22Rv1 (cell line): ENCODE measurements around the gene EIF2S2.

Experiments used
- H3K27ac ChIP-seq: fragments of 450-650 bp; 2 replicates; pipeline ENCODE4 v1.5.1; 2017
- CTCF ChIP-seq: fragments of 450-650 bp; IDR thresholded peaks from 2 replicates; pipeline ENCODE4 v1.5.1; 2017; ENCODE audit warnings: mild to moderate bottlenecking
- ZFX ChIP-seq: fragments of 450-650 bp; IDR thresholded peaks from 2 replicates; pipeline ENCODE4 v1.6.1; 2017; ENCODE audit warnings: antibody characterized with exemption, borderline replicate concordance

Gene EIF2S2

GRCh38 chr20:34091637-34092200 lies 20.3 kb downstream of the EIF2S2 start:
- no peak overlapping the region for H3K27ac ChIP-seq
- TF ChIP-seq CTCF (no peak), ZFX (no peak)

DNA sequence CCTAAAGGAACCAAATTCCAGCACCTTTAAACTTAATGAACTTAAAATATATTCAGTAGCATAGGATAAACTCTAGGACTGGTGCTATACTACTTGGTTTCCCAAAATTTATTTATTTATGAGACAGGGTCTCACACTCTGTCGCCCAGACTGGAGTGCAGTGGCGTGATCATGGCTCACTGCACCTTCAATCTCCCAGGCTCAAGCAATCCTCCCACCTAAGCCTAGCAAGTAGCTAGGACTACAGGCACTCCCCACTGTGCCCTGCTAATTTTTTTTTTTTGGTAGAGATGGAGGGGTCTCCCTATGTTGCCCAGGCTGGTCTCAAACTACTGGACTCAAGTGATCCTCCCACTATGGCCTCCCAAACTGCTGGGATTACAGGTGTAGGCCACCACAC lies 21.4 kb downstream of the EIF2S2 start:
- H3K27ac ChIP-seq = peak overlapping the region; percentile 26; the same call in 1 of the 2 replicates
- TF ChIP-seq CTCF (no peak), ZFX (no peak)

- peak overlapping the region; percentile 26 for H3K27ac ChIP-seq
- TF ChIP-seq ZFX (no peak), CTCF (no peak)
Observed at GRCh38 chr20:34089655-34090345, 22.2 kb downstream of the EIF2S2 start.

DNA sequence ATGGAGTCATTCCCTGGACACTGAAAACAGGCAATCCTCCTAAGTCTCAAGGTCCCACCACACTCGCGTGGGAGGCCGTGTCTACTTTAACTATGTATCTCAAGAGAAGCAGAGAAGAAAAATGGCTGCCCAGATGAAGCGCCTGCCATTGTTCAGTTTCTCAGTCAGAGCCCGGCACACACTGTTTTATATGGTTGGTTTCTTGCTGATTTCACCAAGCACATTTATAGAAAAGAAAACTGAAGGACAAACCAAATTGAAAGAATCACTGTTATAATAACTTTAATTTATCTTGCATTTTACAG lies 22.9 kb downstream of the EIF2S2 start:
- peak overlapping the region; percentile 26; the same call in 1 of the 2 replicates for H3K27ac ChIP-seq
- TF ChIP-seq CTCF = no peak
- TF ChIP-seq ZFX = no peak

DNA sequence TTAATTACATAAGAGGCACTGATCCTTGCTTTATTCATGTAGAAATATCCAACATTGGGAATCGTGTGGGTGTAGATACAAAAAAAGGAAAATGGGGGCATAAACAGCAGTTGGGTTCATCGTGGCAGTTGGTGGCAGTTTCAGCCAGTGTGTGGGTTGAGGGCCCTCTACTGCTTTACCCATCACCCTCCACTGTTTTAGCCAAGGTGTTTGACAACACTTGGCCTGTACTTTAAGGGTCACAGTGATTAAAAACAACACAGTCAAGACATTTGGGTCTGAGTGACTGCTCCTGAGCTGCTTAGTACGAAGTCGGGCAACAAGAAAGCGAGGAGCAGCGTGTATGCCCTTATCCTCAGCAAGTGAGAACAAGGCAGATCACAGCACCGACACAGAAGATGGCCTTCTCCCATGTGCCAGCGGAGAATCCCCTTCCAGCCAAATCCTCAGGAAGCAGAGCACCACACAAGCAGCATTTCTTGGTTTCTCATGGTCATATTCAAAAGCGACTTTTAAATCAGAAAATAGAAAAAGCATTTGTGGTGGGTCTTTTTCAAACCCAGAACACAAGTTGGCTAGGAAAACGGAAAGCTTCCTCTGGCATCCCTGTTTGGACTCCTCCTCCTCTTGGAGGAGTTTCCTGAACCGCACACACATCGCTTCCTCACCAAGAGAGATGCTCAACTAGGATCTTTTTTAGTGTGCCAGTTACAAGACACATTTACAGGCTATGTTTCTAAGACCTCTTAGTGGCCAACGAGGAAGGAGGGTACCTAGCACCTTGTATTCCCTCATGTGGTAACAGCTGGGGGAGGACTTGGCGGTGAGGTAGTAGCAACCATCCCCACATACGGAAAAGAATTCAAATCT lies 23.5 kb downstream of the EIF2S2 start:
- TF ChIP-seq CTCF (no peak), ZFX (no peak)
- 0 out of 2 replicates have a peak overlapping the region, but pooled peaks have one; percentile 26 for H3K27ac ChIP-seq

DNA sequence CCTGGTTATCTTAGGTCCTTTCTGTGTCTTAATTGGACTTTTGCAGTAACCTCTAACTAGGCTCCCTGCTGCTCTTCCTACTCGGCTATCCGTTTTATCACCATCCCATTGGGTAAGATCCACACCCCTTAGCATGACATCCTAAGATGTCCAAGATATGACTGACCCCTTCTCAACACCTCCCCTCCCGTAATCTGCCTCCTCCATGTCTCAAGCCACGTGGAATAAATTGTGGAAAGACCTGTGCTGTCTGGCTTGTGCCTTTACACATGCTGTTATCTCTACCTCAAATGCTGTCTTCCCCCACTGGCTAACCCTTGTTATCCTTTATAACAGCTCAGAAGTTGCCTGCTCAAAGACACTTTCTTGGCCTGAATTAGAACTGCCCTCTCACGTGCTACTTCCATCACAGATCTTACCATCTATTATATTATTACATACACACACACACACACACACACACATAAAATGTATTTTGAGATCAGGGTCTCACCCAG lies 26.5 kb downstream of the EIF2S2 start:
- TF ChIP-seq CTCF (no peak), ZFX (no peak)
- H3K27ac ChIP-seq = 0 out of 2 replicates have a peak overlapping the region, but pooled peaks have one; percentile 17
